Uterus (tissue), 4 donors: Measurements from ENCODE around the gene IRS1. TPM values are rescaled to one million over a fixed set of nuclear protein-coding genes. Genes with fewer than 3 reads are reported as not detected.

Experiments
- DNase-seq, 2 donors: peaks; one replicate each; pipeline ENCODE4 v3.0.0-alpha.2; 2019 to 2020
- H3K27ac ChIP-seq, 2 donors: fragments of 200-600 bp; sonication (generic); 1 replicate in 1 of 2; 2 replicates in 1 of 2; pipeline ENCODE4 v1.5.1; 2016 to 2018
- H3K27me3 ChIP-seq, 2 donors: fragments of 200-600 bp; sonication (generic); one replicate each; pipeline ENCODE4 v1.5.1; 2018 to 2019; ENCODE audit warnings: control low read depth in 1 of 2
- H3K36me3 ChIP-seq, 2 donors: fragments of 200-600 bp; sonication (generic); one replicate each; pipeline ENCODE4 v1.5.1; 2019; ENCODE audit warnings: control low read depth in 1 of 2
- H3K4me1 ChIP-seq, 2 donors: fragments of 200-600 bp; sonication (generic); one replicate each; pipeline ENCODE4 v1.5.1; 2018 to 2019; ENCODE audit warnings: control low read depth in 1 of 2
- H3K4me3 ChIP-seq, 2 donors: fragments of 200-600 bp; sonication (generic); 1 replicate in 1 of 2; 2 replicates in 1 of 2; pipeline ENCODE4 v1.5.1; 2018 to 2019; ENCODE audit warnings: mild to moderate bottlenecking in 1 of 2
- H3K9me3 ChIP-seq, 2 donors: fragments of 200-600 bp; sonication (generic); one replicate each; pipeline ENCODE4 v1.5.1; 2019; ENCODE audit warnings: control low read depth in 1 of 2
- POLR2A ChIP-seq, 2 donors: fragments of 450-650 bp; IDR thresholded peaks; one replicate each; pipeline ENCODE4 v1.6.1; 2016; ENCODE audit warnings: antibody characterized with exemption in 2 of 2, mild to moderate bottlenecking in 1 of 2, moderate library complexity in 1 of 2
- intact Hi-C: fragments of 100-400 bp; cut with DNase I; formaldehyde crosslinking; loops from one replicate; pipeline ENCODE4 v1.15.1; 2023; ENCODE audit warnings: low total_unique reads
- total RNA-seq, 4 donors: library from RNA; depleted of rRNA in 3 of 4; stranded (reverse); fragments of >200 nt in 3 of 4; gene quantifications; one replicate each; pipeline versions ENCODE4 v1.1.0 to v1.2.4, GENCODE V29; 2014 to 2023
- TF ChIP-seq, protein P1 (sequence below), 4 experiments: fragments of 200-600 bp in 2 of 4; fragments of 450-650 bp in 2 of 4; sonication (generic) in 2 of 4; IDR thresholded peaks; one replicate each; pipeline ENCODE4 v1.5.1; 2016 to 2019; ENCODE audit warnings: antibody characterized with exemption in 4 of 4, mild to moderate bottlenecking in 2 of 4, moderate library complexity in 1 of 4
- donor health status: DM: yes; HTN: yes; CAD: no.

Gene IRS1
- total RNA-seq, 4 donors from 2014 or later = 11.5 to 54.2 (median 29.5) TPM

- no peak for DNase-seq
- no peaks in the 10 kb centered on the region for H3K9me3 ChIP-seq
- no peak overlapping the region for H3K4me3 ChIP-seq
- H3K27ac ChIP-seq = no peak overlapping the region
- no peaks in the 10 kb centered on the region for H3K36me3 ChIP-seq
- H3K27me3 ChIP-seq = no peaks in the 10 kb centered on the region
- intact Hi-C loops = no loop called here
- no peak for TF ChIP-seq POLR2A (IDR thresholded peaks at IDR 0.05)
- H3K4me1 ChIP-seq = peaks cover 0 to 6% of the 10 kb centered on the region in 2 donors
Measured at GRCh38 chr2:226736382-226736781, 63.2 kb downstream of the IRS1 start.

GRCh38 chr2:226733927-226734564 lies 65.6 kb downstream of the IRS1 start:
- TF ChIP-seq POLR2A (IDR thresholded peaks at IDR 0.05) = no peak
- TF ChIP-seq, protein P1, sequence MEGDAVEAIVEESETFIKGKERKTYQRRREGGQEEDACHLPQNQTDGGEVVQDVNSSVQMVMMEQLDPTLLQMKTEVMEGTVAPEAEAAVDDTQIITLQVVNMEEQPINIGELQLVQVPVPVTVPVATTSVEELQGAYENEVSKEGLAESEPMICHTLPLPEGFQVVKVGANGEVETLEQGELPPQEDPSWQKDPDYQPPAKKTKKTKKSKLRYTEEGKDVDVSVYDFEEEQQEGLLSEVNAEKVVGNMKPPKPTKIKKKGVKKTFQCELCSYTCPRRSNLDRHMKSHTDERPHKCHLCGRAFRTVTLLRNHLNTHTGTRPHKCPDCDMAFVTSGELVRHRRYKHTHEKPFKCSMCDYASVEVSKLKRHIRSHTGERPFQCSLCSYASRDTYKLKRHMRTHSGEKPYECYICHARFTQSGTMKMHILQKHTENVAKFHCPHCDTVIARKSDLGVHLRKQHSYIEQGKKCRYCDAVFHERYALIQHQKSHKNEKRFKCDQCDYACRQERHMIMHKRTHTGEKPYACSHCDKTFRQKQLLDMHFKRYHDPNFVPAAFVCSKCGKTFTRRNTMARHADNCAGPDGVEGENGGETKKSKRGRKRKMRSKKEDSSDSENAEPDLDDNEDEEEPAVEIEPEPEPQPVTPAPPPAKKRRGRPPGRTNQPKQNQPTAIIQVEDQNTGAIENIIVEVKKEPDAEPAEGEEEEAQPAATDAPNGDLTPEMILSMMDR (IDR thresholded peaks at IDR 0.05) = no peak
- peak overlapping the region in 1 of 2 donors; percentile 0 for H3K27ac ChIP-seq

DNA sequence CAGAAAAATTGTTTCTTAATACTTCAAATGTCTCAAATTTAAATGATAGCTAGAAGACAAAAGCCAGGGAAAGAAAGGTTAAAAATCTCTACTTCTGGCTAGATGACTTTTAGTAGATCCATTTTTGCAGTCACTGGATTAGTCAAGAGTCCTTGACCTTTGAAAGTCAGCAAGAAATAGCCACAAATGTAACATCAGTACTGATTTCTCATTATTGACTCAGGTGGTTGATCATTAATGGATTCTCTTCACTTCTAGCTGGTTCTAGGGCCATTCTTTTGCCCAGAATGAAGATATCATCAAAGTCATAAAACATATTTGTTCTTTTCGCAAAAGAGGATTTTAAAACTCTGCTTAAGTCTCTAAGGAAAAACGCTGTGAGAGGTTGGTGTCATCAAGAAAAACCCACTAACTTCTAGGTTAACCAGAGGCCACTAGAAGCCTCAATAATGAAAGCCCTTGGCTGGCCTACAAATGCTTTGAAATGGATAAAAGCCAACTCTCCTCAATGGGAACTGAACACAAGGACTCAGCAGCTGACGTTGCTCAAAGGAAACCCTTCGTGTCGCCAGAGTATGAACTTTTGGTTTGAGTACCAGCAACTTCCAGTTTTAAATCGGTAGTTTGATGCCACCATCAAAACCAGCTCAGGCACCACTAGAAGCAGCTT lies 66.3 kb downstream of the IRS1 start:
- intact Hi-C loops = no loop called here
- Histone ChIP-seq H3K4me1 (peaks cover 0 to 1% of the 10 kb centered on the region in 2 donors), H3K27ac (peak overlapping the region in 1 of 2 donors; percentile 0), H3K27me3 (no peaks in the 10 kb centered on the region), H3K36me3 (no peaks in the 10 kb centered on the region), H3K9me3 (no peaks in the 10 kb centered on the region), H3K4me3 (no peak overlapping the region)
- no peak for TF ChIP-seq POLR2A (IDR thresholded peaks at IDR 0.05)
- TF ChIP-seq, protein P1 (IDR thresholded peaks at IDR 0.05) = no peak
- DNase-seq = no peak

More at GRCh38 chr2:226733927-226734564, 65.6 kb downstream of the IRS1 start:
- Histone ChIP-seq H3K36me3 (no peaks in the 10 kb centered on the region), H3K4me1 (peaks cover 0 to 6% of the 10 kb centered on the region in 2 donors), H3K27me3 (no peaks in the 10 kb centered on the region), H3K4me3 (no peak overlapping the region), H3K9me3 (no peaks in the 10 kb centered on the region)
- DNase-seq = no peak
- intact Hi-C loops = no loop called here

- Histone ChIP-seq H3K27me3 (no peaks in the 10 kb centered on the region), H3K27ac (no peak overlapping the region)
- intact Hi-C loops = no loop called here
Measured at GRCh38 chr2:226732478-226733188, 67.0 kb downstream of the IRS1 start.

DNA sequence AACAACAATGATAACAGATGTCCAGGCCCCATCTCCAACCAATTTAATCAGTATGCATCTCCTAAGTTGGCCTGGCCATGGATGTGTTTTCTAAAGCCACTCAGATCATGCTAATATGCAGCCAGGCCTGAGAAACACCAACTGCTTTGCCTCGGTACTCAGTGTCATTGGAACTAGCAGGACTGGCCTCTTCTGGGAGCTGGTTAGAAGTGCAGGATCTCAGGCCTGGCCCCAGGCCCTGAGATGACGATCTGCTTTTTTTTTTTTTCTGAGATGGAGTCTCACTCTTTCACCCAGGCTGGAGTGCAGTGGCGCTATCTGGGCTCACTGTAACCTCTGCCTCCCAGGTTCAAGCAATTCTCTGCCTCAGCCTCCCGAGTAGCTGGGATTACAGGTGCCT lies 69.1 kb downstream of the IRS1 start:
- Histone ChIP-seq H3K36me3 (no peaks in the 10 kb centered on the region), H3K9me3 (no peaks in the 10 kb centered on the region), H3K4me3 (no peak overlapping the region), H3K27me3 (no peaks in the 10 kb centered on the region), H3K27ac (no peak overlapping the region), H3K4me1 (peaks cover 0 to 6% of the 10 kb centered on the region in 2 donors)
- intact Hi-C loops = no loop called here
- DNase-seq = no peak
- TF ChIP-seq, protein P1 (IDR thresholded peaks at IDR 0.05) = no peak
- no peak for TF ChIP-seq POLR2A (IDR thresholded peaks at IDR 0.05)

More at GRCh38 chr2:226732478-226733188, 67.0 kb downstream of the IRS1 start:
- TF ChIP-seq POLR2A (IDR thresholded peaks at IDR 0.05) = no peak
- TF ChIP-seq, protein P1 (IDR thresholded peaks at IDR 0.05) = no peak
- no peak overlapping the region for H3K4me3 ChIP-seq
- H3K36me3 ChIP-seq = no peaks in the 10 kb centered on the region
- no peak for DNase-seq
- H3K4me1 ChIP-seq = no peaks in the 10 kb centered on the region
- no peaks in the 10 kb centered on the region for H3K9me3 ChIP-seq
